Neutrophil (primary cell): ENCODE measurements around the gene TMEM270.
"Not testable (repeated sequence)": the region's sequence is repeated elsewhere in the genome, so short reads cannot be mapped to it uniquely, and the experiment has no call there.

Source experiments
- H3K27ac ChIP-seq: fragments of 200-600 bp; sonication (generic); 2 replicates; pipeline ENCODE4 v1.5.1; 2016; ENCODE audit warnings: mild to moderate bottlenecking, moderate library complexity
- H3K27me3 ChIP-seq: fragments of 200-600 bp; sonication (generic); 2 replicates; pipeline ENCODE4 v1.6.0; 2016; ENCODE audit warnings: mild to moderate bottlenecking
- H3K36me3 ChIP-seq: fragments of 200-600 bp; sonication (generic); 2 replicates; pipeline ENCODE4 v1.5.1; 2017
- H3K4me1 ChIP-seq, 2 experiments: fragments of 200-600 bp in 1 of 2; sonication (generic) in 1 of 2; 1 replicate in 1 of 2; 2 replicates in 1 of 2; pipeline versions ENCODE4 v1.5.1 to v1.6.1; 2013 to 2016; ENCODE audit warnings: low read depth in 1 of 2, low read length in 1 of 2, mild to moderate bottlenecking in 1 of 2, moderate library complexity in 1 of 2; ENCODE audit not compliant: control insufficient read depth in 1 of 2, insufficient read depth in 1 of 2
- H3K4me3 ChIP-seq, 2 experiments: fragments of 200-600 bp in 1 of 2; sonication (generic) in 1 of 2; 1 replicate in 1 of 2; 2 replicates in 1 of 2; pipeline ENCODE4 v1.5.1; 2013 to 2016; ENCODE audit warnings: low read depth in 1 of 2, low read length in 1 of 2, mild to moderate bottlenecking in 1 of 2, moderate library complexity in 1 of 2
- H3K9me3 ChIP-seq: fragments of 200-600 bp; sonication (generic); 2 replicates; pipeline ENCODE4 v1.5.1; 2016
- CTCF ChIP-seq: fragments of 200-600 bp; sonication (generic); IDR thresholded peaks from 2 replicates; pipeline ENCODE4 v1.5.1; 2016; ENCODE audit warnings: antibody characterized with exemption

TMEM270 gene

GRCh38 chr7:73820013-73820412 is 40.9 kb upstream of the TMEM270 start:
- no peak for TF ChIP-seq CTCF
- Histone ChIP-seq H3K27me3 (peaks cover 11% of the 10 kb centered on the region), H3K9me3 (no peaks in the 10 kb centered on the region)

GRCh38 chr7:73821597-73822285 is 39.2 kb upstream of the TMEM270 start:
- H3K27me3 ChIP-seq, result peaks cover 11% of the 10 kb centered on the region
- not testable (repeated sequence) for H3K4me3 ChIP-seq, H3K27ac ChIP-seq, H3K9me3 ChIP-seq, H3K36me3 ChIP-seq, H3K4me1 ChIP-seq

More at GRCh38 chr7:73820013-73820412, 40.9 kb upstream of the TMEM270 start:
- H3K4me1 ChIP-seq, result no peaks in the 10 kb centered on the region
- no peaks in the 10 kb centered on the region for H3K36me3 ChIP-seq
- H3K4me3 ChIP-seq, result no peak overlapping the region
- no peak overlapping the region for H3K27ac ChIP-seq

- Histone ChIP-seq H3K36me3 (no peaks in the 10 kb centered on the region), H3K4me1 (peaks cover 13 to 18% of the 10 kb centered on the region in 2 experiments), H3K27ac (no peak overlapping the region), H3K9me3 (no peaks in the 10 kb centered on the region), H3K27me3 (peaks cover 18% of the 10 kb centered on the region), H3K4me3 (no peak overlapping the region)
- no peak for TF ChIP-seq CTCF
These were observed 38.4 kb upstream of the TMEM270 start for GRCh38 chr7:73822319-73823173.

- no peaks in the 10 kb centered on the region for H3K36me3 ChIP-seq
- peaks cover 19 to 21% of the 10 kb centered on the region in 2 experiments for H3K4me1 ChIP-seq
- H3K27ac ChIP-seq, result no peak overlapping the region
- no peak for TF ChIP-seq CTCF
- no peak overlapping the region for H3K4me3 ChIP-seq
- H3K9me3 ChIP-seq, result no peaks in the 10 kb centered on the region
- H3K27me3 ChIP-seq, result peaks cover 25% of the 10 kb centered on the region
These were observed 37.7 kb upstream of the TMEM270 start for GRCh38 chr7:73823257-73823656.

GRCh38 chr7:73823873-73824592 is 36.9 kb upstream of the TMEM270 start:
- TF ChIP-seq CTCF, result no peak
- H3K27ac ChIP-seq, result no peak overlapping the region
- peaks cover 32% of the 10 kb centered on the region for H3K27me3 ChIP-seq
- no peaks in the 10 kb centered on the region for H3K36me3 ChIP-seq
- H3K4me3 ChIP-seq, result no peak overlapping the region
- H3K9me3 ChIP-seq, result no peaks in the 10 kb centered on the region
- H3K4me1 ChIP-seq, result peaks cover 19 to 21% of the 10 kb centered on the region in 2 experiments
